T follicular helper cell (primary cell): Measurements from ENCODE around the gene ANKRD53.
"Not testable (repeated sequence)": the region's sequence is repeated elsewhere in the genome, so short reads cannot be mapped to it uniquely, and the experiment has no call there.

Experiments used
- DNase-seq: peaks from one replicate; pipeline ENCODE4 v3.0.0-alpha.2; 2020; ENCODE audit warnings: low read depth

Gene ANKRD53

GRCh38 chr2:71008342-71008741 is 29.9 kb downstream of the ANKRD53 start:
- no peak for DNase-seq

DNA sequence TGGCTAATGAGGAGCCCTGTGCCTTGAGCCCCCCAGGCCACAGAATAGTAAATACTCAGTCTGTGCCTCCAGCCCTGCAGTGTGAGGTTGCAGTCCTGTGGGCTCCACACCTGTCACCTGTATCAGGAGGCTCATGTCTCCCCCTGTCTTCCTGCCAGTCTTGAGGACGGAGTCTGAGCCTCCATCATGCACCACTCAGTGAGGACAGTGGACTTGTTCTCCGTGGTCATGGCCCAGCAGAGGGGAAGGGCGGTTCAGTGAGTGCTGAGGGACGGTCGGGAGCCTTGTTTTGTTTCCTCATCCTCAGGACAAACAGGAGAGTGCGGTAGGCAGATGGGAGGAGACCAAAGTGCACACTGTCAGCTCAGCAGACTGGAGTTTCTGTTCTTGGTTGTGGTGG is 33.4 kb downstream of the ANKRD53 start:
- DNase-seq, result not testable (repeated sequence)

- DNase-seq, result no peak
Measured at GRCh38 chr2:71018625-71019024, 40.2 kb downstream of the ANKRD53 start.

DNA sequence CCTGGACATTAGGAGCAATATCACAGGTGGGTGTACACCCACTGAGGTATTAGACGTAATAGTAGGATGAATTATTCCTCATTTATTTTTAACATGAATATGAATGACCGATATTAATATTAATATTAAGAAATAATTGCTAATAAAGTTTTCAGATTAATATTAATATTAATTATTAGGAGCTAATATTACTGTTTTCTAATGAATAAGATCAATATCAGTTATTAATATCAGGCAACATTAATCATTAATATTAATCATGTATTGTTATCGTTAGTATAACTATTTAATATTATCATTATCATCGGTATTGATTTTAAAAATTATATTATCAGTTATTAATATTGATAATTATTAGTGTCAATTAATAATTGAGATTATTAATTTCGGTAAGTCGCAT is 41.6 kb downstream of the ANKRD53 start:
- DNase-seq, result not testable (repeated sequence)

DNA sequence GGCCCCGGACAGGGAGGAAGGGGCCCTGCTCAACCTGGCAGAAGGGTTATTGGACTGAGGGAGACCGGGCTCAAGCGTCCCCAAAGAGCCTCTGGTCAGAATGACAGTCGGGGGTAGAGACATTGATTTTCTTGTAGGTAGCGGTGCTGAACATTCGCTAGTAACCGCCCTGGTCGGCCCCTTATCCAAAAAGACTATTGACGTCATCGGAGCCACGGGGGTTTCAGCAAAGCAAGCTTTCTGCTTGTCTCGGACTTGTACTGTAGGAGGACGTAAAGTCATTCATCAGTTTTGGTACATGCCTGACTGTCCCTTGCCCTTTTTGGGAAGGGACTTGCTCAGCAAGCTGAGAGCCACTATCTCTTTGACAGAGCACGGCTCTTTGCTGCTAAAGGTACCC is 43.0 kb downstream of the ANKRD53 start:
- DNase-seq, result not testable (repeated sequence)

GRCh38 chr2:71023553-71024243 is 45.3 kb downstream of the ANKRD53 start:
- peak; percentile 48 for DNase-seq
